Measurements from ENCODE around the gene PPP4R4.

- TF ChIP-seq CTCF (IDR thresholded peaks at IDR 0.05), result no peak
- no peak for TF ChIP-seq REST (IDR thresholded peaks at IDR 0.05; ENCODE audit: insufficient read depth in 1 of 2, low read depth in 2 of 2, low read length in 1 of 2)
- TF ChIP-seq POLR2AphosphoS5 (IDR thresholded peaks at IDR 0.05; ENCODE audit: low read depth, low read length), result no peak
- TF ChIP-seq TCF7L2 (IDR thresholded peaks at IDR 0.05; ENCODE audit: low read depth, low read length), result no peak
- TF ChIP-seq SIN3A (IDR thresholded peaks at IDR 0.05; ENCODE audit: borderline replicate concordance, insufficient read depth, low read depth, low read length), result no peak
These were observed 7.7 kb downstream of the PPP4R4 start for GRCh38 chr14:94181835-94182234.
